HCT116 (cell line): ENCODE measurements around the gene C22orf39.

ENCODE experiments used
- POLR2A ChIP-seq: IDR thresholded peaks from 2 replicates; pipeline ENCODE4 v1.7.0; 2011; ENCODE audit warnings: borderline replicate concordance; ENCODE audit not compliant: insufficient read depth, insufficient read length; ENCODE audit errors: extremely low read depth
- TF ChIP-seq, protein P1 (sequence below), 3 experiments: fragments of 200-600 bp in 1 of 3; sonication (generic) in 1 of 3; IDR thresholded peaks in 2 of 3; conservative IDR thresholded peaks in 1 of 3; 2 replicates each; pipeline ENCODE4 v1.5.1; 2012 to 2017; ENCODE audit warnings: low read depth in 2 of 3, low read length in 2 of 3, antibody characterized with exemption in 1 of 3, borderline replicate concordance in 1 of 3, control low read depth in 1 of 3, mild to moderate bottlenecking in 1 of 3, mixed read lengths in 1 of 3, mixed run types in 1 of 3, moderate library complexity in 1 of 3; ENCODE audit not compliant: insufficient read depth in 1 of 3

DNA sequence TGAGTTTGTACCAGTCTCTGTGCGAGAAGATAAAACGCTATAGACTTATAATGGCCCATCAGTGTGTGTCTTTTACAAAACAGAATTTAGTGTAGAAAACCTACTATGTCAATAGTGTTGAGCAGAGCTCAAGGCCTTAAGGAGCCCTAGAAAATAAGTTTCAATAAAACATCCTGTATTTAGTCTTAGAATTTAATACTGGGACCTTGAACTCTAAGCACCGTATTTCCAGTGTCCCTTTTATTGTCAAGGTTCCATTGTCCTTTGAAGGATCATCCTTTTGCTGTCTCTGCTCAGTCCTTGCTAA, 48.8 kb upstream of the C22orf39 start:
- TF ChIP-seq POLR2A, result no peak
- TF ChIP-seq, protein P1, sequence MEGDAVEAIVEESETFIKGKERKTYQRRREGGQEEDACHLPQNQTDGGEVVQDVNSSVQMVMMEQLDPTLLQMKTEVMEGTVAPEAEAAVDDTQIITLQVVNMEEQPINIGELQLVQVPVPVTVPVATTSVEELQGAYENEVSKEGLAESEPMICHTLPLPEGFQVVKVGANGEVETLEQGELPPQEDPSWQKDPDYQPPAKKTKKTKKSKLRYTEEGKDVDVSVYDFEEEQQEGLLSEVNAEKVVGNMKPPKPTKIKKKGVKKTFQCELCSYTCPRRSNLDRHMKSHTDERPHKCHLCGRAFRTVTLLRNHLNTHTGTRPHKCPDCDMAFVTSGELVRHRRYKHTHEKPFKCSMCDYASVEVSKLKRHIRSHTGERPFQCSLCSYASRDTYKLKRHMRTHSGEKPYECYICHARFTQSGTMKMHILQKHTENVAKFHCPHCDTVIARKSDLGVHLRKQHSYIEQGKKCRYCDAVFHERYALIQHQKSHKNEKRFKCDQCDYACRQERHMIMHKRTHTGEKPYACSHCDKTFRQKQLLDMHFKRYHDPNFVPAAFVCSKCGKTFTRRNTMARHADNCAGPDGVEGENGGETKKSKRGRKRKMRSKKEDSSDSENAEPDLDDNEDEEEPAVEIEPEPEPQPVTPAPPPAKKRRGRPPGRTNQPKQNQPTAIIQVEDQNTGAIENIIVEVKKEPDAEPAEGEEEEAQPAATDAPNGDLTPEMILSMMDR (IDR thresholded peaks at IDR 0.05 in 2 of 3, conservative IDR thresholded peaks at IDR 0.05 in 1 of 3; ENCODE audit: borderline replicate concordance in 1 of 3, insufficient read depth in 1 of 3, low read depth in 2 of 3, low read length in 2 of 3), result no peak
